ENCODE results near the gene SCARB1.
"Not testable (repeated sequence)": the region's sequence is repeated elsewhere in the genome, so short reads cannot be mapped to it uniquely, and the experiment has no call there.

The SCARB1 gene

GRCh38 chr12:124883263-124884130 lies 19.8 kb upstream of the SCARB1 start:
- no peak for DNase-seq

DNA sequence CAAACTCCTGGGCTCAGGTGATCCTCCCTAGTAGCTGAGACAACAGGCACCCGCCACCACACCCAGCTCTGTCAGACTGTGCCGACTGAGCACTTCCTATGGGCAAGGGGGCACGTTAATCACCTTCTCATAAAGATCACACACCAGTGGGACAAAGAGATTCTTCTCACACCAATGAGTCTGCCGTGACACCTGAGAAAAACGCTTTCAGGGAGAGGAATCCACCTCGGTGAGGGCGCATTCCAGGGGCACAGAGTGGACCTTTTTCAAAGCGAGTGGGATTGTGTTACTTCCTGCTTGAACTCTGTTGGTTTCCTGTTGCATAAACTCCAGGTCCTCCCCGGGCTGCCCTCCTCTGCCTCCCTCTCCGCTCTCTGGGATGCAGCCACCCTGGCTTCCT lies 17.5 kb upstream of the SCARB1 start:
- no peak for DNase-seq

DNA sequence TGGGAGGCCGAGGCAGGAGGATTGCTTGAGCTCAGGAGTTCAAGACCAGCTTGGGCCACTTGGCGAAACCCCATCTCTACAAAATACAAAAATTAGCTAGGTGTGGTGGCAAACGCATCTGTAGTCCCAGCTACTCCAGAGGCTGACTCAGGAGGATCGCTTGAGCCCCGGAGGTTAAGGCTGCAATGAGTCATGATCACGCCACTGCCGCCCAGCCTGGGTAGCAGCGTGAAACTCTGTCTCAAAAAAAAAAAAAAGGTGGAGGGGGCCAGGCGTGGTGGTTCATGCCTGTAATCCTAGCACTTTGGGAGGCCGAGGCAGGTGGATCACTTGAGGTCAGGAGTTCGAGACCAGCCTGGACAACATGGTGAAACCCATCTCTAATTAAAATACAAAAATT lies 16.7 kb upstream of the SCARB1 start:
- not testable (repeated sequence) for DNase-seq

DNA sequence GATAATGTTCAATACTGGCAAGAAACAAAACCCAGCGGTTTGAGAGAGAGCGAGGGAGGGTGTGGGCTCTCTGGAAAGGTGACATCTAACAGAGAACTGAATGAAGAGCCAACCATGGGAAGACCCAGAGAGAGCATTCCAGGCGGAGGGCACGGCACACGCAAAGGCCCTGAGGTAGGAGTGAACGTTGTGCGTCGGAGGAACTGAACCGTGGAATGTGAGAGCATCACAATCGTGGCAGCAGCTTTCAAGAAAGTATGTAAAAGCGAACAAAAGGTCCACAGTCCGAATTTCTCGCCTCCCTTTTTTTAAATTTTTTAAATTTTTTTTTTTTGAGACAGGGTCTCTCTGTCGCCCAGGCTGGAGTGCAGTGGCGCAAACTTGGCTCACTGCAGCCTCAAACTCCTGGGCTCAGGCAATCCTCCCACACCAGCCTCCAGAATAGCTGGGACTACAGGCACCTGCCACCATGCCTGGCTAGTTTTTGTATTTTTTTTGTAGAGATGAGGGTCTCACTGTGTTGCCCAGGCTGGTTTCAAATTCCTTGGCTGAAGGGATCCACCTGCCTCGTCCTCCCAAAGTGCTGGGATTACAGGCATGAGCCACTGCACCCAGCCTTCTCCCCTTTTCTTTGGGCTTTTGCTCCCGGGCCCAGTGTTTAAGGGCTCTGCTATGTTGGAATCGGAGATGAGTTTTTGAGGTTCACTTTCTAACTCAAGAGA lies 15.3 kb upstream of the SCARB1 start:
- no peak for DNase-seq

DNA sequence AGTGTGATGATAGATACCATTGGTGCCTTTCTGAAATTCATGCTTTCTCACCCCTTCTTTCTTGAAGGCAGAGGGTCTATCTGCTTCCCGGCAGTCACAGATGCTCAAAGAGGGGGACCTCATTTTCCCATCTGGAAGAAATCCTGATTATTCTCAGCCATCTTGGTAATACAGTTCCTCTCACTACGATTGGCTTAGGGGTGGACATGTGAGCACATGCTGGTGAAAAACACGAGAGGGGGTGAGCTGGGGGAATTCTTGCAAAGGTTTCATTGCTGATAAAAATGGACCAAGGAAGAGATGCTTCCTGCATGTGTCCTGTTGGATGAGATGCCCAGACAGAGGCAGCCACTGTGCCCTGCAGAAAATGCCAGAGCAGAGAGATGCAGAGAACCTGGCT lies 13.8 kb upstream of the SCARB1 start:
- no peak for DNase-seq

- DNase-seq: no peak
These were observed 12.5 kb upstream of the SCARB1 start for GRCh38 chr12:124876171-124876570.

- no peak for DNase-seq
These were observed 12.1 kb upstream of the SCARB1 start for GRCh38 chr12:124875803-124876132.

DNA sequence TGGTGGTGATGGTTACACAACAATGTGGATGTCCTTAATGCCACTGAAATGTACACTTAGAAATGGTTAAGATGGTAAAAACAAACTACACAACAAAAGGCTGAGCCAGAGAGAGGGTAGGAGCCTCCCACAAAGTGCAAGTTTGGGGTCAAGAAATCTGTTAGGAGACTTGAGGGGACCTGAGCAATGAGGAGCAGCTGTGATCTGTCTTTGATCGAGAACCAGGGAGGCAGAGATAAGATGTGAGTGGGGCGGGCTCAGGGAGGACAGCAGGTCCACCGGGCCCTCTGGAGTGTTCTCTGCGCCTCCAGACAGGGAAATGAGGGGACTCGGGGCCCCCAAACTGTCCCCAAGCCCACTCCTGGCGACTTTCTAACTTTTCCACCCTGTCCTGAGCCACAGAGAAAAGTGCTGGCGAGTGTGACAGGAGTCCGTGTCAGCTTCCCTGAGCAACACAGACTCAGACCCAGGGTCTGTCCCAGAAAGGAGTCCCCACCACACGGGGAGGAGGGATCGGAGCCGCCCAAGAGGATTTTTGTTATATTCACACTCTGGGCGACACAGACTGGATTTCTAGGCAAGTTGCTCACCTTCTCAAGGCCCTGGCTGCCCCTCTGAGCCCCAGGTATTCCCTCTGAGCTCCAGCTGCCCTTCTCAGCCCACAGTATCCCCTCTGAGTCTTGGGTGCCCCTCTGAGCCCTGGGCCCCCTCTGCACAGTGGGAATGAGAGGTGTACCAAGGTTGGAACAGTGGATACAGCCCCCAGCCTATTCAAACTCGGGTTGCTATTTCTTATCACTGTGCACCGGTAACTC lies 11.5 kb upstream of the SCARB1 start:
- no peak for DNase-seq

GRCh38 chr12:124874188-124874587 lies 10.5 kb upstream of the SCARB1 start:
- no peak for DNase-seq

DNA sequence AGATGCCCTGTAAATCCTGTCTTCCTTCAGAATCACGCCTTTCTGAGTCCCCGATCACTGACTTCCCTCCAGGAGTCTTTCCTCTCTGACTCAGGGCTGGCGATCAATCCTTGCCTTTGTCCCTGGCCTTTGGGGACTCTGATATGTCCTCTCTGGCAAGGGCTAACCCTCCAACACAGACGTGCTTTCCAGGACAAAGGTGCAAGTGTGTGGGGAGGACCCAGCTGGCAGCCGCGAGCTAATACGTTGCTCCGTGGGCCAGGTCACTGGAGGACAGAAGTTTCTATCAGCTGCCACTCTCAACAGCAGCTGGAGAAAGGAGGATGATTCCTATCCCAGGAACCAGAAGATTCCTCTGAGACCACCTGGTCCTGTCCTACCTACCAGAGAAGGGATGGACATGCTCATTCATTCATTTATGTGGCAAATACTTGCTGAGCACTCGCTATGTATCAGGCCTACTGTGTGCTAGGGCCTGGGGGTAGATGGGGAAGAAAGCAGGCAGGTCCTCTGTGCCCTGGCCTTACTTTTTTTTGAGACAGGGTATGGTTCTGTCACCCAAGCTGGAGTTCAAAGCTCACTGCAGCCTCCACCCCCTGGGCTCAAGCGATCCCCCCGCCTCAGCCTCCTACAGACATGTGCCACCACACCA lies 8.5 kb upstream of the SCARB1 start:
- DNase-seq: no peak

- no peak for DNase-seq
These were observed 7.6 kb upstream of the SCARB1 start for GRCh38 chr12:124871297-124871696.

GRCh38 chr12:124870515-124870914 lies 6.9 kb upstream of the SCARB1 start:
- DNase-seq: no peak

GRCh38 chr12:124869059-124869665 lies 5.5 kb upstream of the SCARB1 start:
- no peak for DNase-seq

- no peak for DNase-seq
These were observed 4.8 kb upstream of the SCARB1 start for GRCh38 chr12:124868252-124869058.

GRCh38 chr12:124867401-124867930 lies 3.8 kb upstream of the SCARB1 start:
- no peak for DNase-seq

DNA sequence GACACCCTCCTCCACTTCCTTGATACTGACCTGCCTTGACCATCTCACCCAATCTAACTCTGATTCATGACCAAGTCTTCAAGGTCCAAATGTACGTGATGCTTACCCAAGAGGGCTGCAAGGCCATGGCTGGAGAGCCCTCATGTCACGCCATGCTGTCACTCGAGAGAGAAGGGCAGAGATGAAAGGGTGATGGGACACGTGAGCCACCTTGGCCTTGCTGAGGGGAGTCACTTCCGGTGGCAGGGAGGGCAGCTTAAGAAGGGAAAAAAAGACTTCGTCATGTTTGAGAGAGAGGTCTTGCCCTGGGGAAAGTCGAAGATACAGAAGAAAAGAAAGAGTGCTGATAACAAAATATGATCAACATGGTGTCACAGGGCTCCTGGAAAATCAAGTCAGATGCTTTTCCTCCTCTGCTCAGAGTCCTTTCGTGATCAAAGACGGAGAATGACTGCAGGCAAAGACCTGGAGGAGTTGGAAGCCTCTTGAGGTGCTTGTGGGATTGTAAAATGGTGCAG lies 3.3 kb upstream of the SCARB1 start:
- no peak for DNase-seq

- DNase-seq: no peak
These were observed 2.7 kb upstream of the SCARB1 start for GRCh38 chr12:124866195-124866882.

DNA sequence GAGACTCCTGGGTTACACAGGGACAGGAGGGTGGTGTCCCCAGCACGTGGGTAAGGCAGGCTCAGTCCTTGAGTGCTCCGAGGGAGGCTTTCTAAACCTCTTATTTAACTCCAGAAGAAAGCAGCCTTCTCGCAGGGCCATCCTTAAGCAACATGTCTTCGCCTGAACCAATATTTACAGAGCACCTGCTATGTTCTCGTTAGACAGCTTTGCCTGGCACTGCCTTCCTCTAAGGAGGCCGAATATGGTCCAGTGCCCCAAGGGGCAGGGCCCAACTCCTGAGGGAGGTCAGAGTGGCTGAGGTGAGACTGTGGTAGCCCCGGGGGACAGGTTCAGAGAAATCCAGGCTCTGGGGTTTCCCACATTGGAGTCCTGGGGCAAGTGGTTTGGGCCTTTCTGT lies 2.1 kb upstream of the SCARB1 start:
- no peak for DNase-seq

DNA sequence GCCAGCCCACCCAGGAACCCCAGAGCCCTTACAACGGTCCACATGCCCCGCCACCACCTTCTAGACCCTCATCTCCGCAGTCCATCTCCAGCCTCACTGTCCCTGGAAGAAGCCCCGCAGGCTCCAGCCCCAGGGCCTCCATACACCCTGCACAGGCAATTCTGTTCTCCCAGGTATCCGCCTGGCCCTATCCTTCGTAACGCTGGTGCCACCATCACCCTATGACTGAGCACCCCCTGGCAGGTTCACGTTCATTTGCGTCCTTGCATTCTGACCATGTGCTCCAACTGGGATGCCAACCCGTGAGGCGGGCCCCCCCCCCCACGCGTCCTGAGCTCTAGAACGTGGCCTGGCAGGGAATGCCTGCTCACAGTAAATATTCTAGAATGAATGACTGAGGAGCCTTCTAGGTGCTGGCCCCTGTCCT lies 675 bp upstream of the SCARB1 start:
- DNase-seq: no peak

DNA sequence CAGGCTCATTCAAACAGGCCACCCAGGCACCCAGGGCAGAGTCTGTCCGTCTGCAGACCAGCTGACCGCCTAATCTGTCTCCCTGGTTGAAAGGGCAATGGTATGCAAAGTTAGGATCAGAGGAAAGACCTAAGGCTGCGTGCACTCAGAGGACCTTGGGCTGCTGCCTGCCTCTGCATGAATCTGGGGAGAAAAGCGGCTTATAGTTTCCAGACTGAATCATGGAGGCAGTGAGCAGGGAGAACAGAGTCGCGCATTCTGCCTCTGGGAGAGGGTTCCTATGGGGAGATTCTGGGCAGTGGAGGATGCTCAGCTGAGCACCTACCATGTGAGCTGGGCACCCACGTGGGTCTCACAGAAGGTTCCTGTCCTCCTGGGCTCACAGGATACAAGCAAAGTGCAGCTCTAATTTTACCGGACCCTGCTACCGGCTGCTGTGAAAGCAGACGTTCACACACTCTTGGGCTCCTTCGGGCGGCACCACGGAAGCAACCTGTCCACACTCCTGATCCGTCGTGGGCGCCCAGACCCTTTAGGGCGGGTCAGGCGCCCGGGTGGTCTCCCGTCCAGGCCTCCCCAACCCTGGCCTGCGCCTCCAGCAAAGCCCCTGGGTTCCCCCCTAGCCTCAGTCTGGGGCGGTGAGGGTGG lies 772 bp downstream of the SCARB1 start:
- peak; percentile 11 for DNase-seq

Measured in stimulated activated CD4-positive, alpha-beta T cell treated with anti-CD3 and anti-CD28 coated beads, Interleukin-12 subunit alpha, Interleukin-12 subunit beta, amount 100 ng/mL, for 4 hours (primary cell).